C4-2B (cell line): ENCODE data around the gene VPS35L.

Source experiments
- H3K27ac ChIP-seq: fragments of 450-650 bp; 2 replicates; pipeline ENCODE4 v1.5.1; 2017
- ZFX ChIP-seq: fragments of 450-650 bp; IDR thresholded peaks from 2 replicates; pipeline ENCODE4 v1.6.1; 2017
- TF ChIP-seq, protein P1 (sequence below): fragments of 450-650 bp; conservative IDR thresholded peaks from 2 replicates; pipeline ENCODE4 v1.5.1; 2017; ENCODE audit warnings: mild to moderate bottlenecking

VPS35L gene

GRCh38 chr16:19716183-19716582, 160.7 kb downstream of the VPS35L start:
- H3K27ac ChIP-seq, result peak overlapping the region; percentile 85
- no peak for TF ChIP-seq ZFX
- TF ChIP-seq, protein P1, sequence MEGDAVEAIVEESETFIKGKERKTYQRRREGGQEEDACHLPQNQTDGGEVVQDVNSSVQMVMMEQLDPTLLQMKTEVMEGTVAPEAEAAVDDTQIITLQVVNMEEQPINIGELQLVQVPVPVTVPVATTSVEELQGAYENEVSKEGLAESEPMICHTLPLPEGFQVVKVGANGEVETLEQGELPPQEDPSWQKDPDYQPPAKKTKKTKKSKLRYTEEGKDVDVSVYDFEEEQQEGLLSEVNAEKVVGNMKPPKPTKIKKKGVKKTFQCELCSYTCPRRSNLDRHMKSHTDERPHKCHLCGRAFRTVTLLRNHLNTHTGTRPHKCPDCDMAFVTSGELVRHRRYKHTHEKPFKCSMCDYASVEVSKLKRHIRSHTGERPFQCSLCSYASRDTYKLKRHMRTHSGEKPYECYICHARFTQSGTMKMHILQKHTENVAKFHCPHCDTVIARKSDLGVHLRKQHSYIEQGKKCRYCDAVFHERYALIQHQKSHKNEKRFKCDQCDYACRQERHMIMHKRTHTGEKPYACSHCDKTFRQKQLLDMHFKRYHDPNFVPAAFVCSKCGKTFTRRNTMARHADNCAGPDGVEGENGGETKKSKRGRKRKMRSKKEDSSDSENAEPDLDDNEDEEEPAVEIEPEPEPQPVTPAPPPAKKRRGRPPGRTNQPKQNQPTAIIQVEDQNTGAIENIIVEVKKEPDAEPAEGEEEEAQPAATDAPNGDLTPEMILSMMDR, result no peak

GRCh38 chr16:19716728-19717127, 161.2 kb downstream of the VPS35L start:
- H3K27ac ChIP-seq, result peak overlapping the region; percentile 85

DNA sequence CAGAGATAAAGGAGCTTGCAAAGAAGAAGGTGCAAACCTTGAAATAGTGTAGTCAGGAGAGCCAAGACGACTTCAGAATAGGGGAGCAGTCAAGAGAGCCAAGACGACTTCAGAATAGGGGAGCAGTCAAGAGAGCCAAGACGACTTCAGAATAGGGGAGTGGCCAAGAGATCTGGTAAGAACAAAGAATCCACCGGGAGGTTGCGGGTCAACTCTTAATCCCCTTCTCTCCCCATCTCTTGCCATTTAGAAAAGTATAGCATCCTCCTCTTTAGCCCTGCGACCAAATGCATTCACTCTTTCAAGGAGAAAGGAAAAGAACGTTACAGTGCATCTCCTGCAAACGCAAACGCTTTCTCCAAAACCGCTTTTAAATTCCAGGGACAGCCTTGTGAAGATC, 161.8 kb downstream of the VPS35L start:
- TF ChIP-seq, protein P1, result no peak
- no peak for TF ChIP-seq ZFX
- H3K27ac ChIP-seq, result peak overlapping the region; percentile 85

- TF ChIP-seq, protein P1, result no peak
- peak; percentile 48; the same call in 1 of the 2 replicates for TF ChIP-seq ZFX
- H3K27ac ChIP-seq, result peak within 1 kb of the TSS; percentile 85
Observed at GRCh38 chr16:19717741-19718623, 162.5 kb downstream of the VPS35L start, which contains the start of the genes IQCK and KNOP1. TSS of gene IQCK (plus strand) at chr16:19718271. CDS start at chr16:19718307, 36 bp downstream. TSS of gene KNOP1 (minus strand) at chr16:19718227. CDS start at chr16:19715035, 3,192 bp downstream.

DNA sequence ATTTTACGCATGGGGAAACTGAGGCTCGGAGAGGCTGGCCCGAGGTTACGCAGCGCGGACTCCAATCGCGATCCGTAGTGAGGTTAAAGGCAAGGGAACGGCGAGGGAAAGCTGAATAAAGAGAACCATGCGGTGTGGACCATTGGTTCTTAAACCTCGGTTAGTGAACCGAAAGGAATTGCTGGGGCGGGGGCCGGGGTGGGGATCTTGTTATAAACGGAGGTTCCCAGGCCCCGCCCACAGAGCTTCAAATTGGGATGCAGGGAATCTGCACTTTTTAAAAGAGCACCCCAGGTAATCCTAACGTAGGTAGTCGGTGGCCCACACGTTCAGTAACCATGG, 163.1 kb downstream of the VPS35L start:
- no peak for TF ChIP-seq ZFX

GRCh38 chr16:19722269-19722952, 166.9 kb downstream of the VPS35L start:
- TF ChIP-seq, protein P1, result no peak
- no peak for TF ChIP-seq ZFX
- H3K27ac ChIP-seq, result no peak overlapping the region

More for the DNA sequence above, 163.1 kb downstream of the VPS35L start:
- H3K27ac ChIP-seq, result peak overlapping the region; percentile 85

DNA sequence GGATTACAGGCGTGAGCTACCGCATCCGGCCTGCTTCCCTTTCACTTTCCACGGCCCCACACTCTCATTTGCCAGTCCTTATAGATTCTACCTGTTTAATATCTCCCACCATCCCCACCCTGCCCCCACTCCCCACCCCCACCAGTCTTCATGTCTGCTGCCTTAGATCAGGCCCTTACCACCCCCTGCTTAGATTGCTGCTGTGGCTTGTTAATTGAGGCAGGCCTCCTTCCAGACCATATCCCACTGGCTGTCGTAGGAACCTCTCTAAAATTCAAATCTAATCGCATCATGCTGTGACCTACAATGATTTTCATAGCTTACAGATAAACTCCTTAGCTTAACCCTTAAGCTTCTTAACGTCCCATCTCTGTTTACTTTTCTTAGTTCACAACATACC, 167.5 kb downstream of the VPS35L start:
- no peak for TF ChIP-seq ZFX
- TF ChIP-seq, protein P1, result no peak
- H3K27ac ChIP-seq, result no peak overlapping the region

DNA sequence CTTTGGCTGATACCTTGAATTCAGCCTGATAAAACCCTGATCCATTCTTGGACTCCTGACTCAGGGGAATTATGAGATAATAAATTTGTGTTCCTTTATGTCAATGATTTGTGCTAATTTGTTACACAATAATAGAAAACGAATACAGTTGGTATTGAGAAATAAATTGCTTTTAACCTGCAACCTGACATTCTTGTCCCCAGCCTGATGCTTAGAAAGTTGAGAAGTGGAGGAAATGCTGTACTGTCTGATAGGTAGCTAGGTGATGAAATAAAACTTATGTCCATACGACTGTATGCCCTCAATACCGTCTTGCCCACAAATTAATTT, 173.1 kb downstream of the VPS35L start:
- no peak overlapping the region for H3K27ac ChIP-seq
- TF ChIP-seq, protein P1, result no peak
- no peak for TF ChIP-seq ZFX
